Stomach (tissue), 4 donors: ENCODE data around the gene DKKL1.

ENCODE experiments used
- EP300 ChIP-seq: sonication (generic); formaldehyde crosslinking; IDR thresholded peaks from one replicate; pipeline ENCODE4 v1.6.1; 2017; ENCODE audit warnings: antibody characterized with exemption
- POLR2A ChIP-seq, 4 donors: fragments of 450-650 bp; IDR thresholded peaks; one replicate each; pipeline ENCODE4 v1.6.1; 2016; ENCODE audit warnings: antibody characterized with exemption in 4 of 4, control low read depth in 2 of 4, mild to moderate bottlenecking in 1 of 4, moderate library complexity in 1 of 4
- POLR2AphosphoS5 ChIP-seq, 3 donors: sonication (generic); formaldehyde crosslinking; IDR thresholded peaks; one replicate each; pipeline ENCODE4 v1.6.1; 2016; ENCODE audit warnings: antibody characterized with exemption in 3 of 3
- TF ChIP-seq, protein P1 (sequence below), 7 experiments: fragments of 450-650 bp in 4 of 7; fragments of 200-600 bp in 3 of 7; sonication (generic) in 3 of 7; IDR thresholded peaks; one replicate each; pipeline ENCODE4 v1.5.1; 2016 to 2019; ENCODE audit warnings: antibody characterized with exemption in 7 of 7, control low read depth in 2 of 7, mild to moderate bottlenecking in 1 of 7

DNA sequence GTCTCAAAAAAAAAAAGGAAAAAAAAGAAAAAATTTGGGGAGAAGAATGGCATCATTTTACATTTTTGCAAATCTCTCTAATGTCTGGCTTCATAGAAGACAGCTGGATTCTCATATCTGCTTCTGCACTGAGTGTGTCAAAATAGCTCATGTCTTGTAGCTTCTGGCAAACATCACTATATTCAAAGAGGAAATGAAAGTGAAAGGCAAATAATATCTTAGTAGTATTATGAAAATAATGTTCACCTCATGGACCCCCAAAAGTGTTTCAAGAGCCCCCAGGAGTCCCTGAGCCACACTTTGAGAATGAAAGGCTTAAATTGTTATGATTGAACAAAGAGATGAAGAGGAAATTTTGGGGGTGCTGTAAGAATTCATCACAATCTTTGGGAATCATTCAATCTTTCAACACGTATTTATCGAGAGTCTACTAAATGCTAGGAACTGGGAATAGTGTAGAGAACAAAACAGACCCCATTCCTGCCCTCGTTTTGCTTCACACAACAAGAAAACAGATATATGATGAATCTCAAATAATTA is 37.4 kb upstream of the DKKL1 start:
- TF ChIP-seq, protein P1, sequence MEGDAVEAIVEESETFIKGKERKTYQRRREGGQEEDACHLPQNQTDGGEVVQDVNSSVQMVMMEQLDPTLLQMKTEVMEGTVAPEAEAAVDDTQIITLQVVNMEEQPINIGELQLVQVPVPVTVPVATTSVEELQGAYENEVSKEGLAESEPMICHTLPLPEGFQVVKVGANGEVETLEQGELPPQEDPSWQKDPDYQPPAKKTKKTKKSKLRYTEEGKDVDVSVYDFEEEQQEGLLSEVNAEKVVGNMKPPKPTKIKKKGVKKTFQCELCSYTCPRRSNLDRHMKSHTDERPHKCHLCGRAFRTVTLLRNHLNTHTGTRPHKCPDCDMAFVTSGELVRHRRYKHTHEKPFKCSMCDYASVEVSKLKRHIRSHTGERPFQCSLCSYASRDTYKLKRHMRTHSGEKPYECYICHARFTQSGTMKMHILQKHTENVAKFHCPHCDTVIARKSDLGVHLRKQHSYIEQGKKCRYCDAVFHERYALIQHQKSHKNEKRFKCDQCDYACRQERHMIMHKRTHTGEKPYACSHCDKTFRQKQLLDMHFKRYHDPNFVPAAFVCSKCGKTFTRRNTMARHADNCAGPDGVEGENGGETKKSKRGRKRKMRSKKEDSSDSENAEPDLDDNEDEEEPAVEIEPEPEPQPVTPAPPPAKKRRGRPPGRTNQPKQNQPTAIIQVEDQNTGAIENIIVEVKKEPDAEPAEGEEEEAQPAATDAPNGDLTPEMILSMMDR (IDR thresholded peaks at IDR 0.05), result no peak
- no peak for TF ChIP-seq POLR2A (IDR thresholded peaks at IDR 0.05)
- no peak for TF ChIP-seq POLR2AphosphoS5 (IDR thresholded peaks at IDR 0.05)
- TF ChIP-seq EP300, result no peak
